ENCODE data around the gene SDE2.
"Not testable (repeated sequence)": the region's sequence is repeated elsewhere in the genome, so short reads cannot be mapped to it uniquely, and the experiment has no call there.

Gene SDE2

GRCh38 chr1:226004396-226004795, 5.3 kb upstream of the SDE2 start:
- DNase-seq = no peak

GRCh38 chr1:226003502-226004170, 4.5 kb upstream of the SDE2 start:
- no peak for DNase-seq

- no peak for DNase-seq
Observed at GRCh38 chr1:226002667-226003501, 3.7 kb upstream of the SDE2 start.

- peak; percentile 73 for DNase-seq
Observed at GRCh38 chr1:226001963-226002666, 3.0 kb upstream of the SDE2 start.

- DNase-seq = no peak
Observed at GRCh38 chr1:226001088-226001487, 1.9 kb upstream of the SDE2 start.

GRCh38 chr1:226000493-226001081, 1.4 kb upstream of the SDE2 start:
- not testable (repeated sequence) for DNase-seq

- DNase-seq = no peak
Observed at GRCh38 chr1:225999912-226000337, 782 bp upstream of the SDE2 start.

- no peak for DNase-seq
Observed at GRCh38 chr1:225998560-225999226, 450 bp downstream of the SDE2 start.

GRCh38 chr1:225996946-225997545, 2.1 kb downstream of the SDE2 start:
- DNase-seq = no peak

GRCh38 chr1:225995919-225996864, 3.0 kb downstream of the SDE2 start:
- DNase-seq = no peak

- no peak for DNase-seq
Observed at GRCh38 chr1:225990705-225991464, 8.3 kb downstream of the SDE2 start.

GRCh38 chr1:225987491-225988316, 11.4 kb downstream of the SDE2 start:
- DNase-seq = no peak

GRCh38 chr1:225981714-225982113, 17.4 kb downstream of the SDE2 start:
- no peak for DNase-seq

- no peak for DNase-seq
Observed at GRCh38 chr1:225980005-225980836, 18.9 kb downstream of the SDE2 start.

- DNase-seq = no peak
Observed at GRCh38 chr1:225979421-225979820, 19.7 kb downstream of the SDE2 start.

- DNase-seq = peak; percentile 52
Observed at GRCh38 chr1:225977937-225978748, 21.0 kb downstream of the SDE2 start.

- DNase-seq = peak; percentile 37
Observed at GRCh38 chr1:225975146-225975545, 24.0 kb downstream of the SDE2 start.
